Stimulated activated CD4-positive, alpha-beta T cell treated with anti-CD3 and anti-CD28 coated beads, Interleukin-4, amount 100 ng/mL, for 24 hours (primary cell): ENCODE data around the gene NBEAL1.
"Not testable (repeated sequence)": the region's sequence is repeated elsewhere in the genome, so short reads cannot be mapped to it uniquely, and the experiment has no call there.

Experiments used
- DNase-seq: peaks from one replicate; pipeline ENCODE4 v3.0.0-alpha.2; 2020

Gene NBEAL1

GRCh38 chr2:203237346-203238238, 222.9 kb downstream of the NBEAL1 start:
- no peak for DNase-seq

GRCh38 chr2:203238292-203238703, 223.6 kb downstream of the NBEAL1 start:
- DNase-seq: no peak

GRCh38 chr2:203238704-203239526, 224.2 kb downstream of the NBEAL1 start, which contains the start of gene CYP20A1:
TSS of gene CYP20A1 (plus strand) at chr2:203239018. CDS start at chr2:203239063, 45 bp downstream.
- DNase-seq: peak; percentile 98

- DNase-seq: no peak
These were observed 225.8 kb downstream of the NBEAL1 start for GRCh38 chr2:203240491-203240890.

GRCh38 chr2:203242518-203242917, 227.8 kb downstream of the NBEAL1 start:
- no peak for DNase-seq

- DNase-seq: no peak
These were observed 232.0 kb downstream of the NBEAL1 start for GRCh38 chr2:203246646-203247045.

GRCh38 chr2:203252818-203253217, 238.1 kb downstream of the NBEAL1 start:
- DNase-seq: no peak

- not testable (repeated sequence) for DNase-seq
These were observed 238.9 kb downstream of the NBEAL1 start for GRCh38 chr2:203253422-203254095.

GRCh38 chr2:203261326-203262159, 246.9 kb downstream of the NBEAL1 start:
- no peak for DNase-seq
